Panc1 (cell line): Measurements from ENCODE around the gene EWSR1. TPM values are rescaled to one million over a fixed set of nuclear protein-coding genes. Genes with fewer than 3 reads are reported as not detected.

ENCODE experiments used
- ATAC-seq: fragments of 200-7000 bp; cut with Tn5 transposase; 2 replicates; pipeline ENCODE4 v1.9.1; 2020; ENCODE audit warnings: mild to moderate bottlenecking, moderate library complexity
- BruUV-seq: library from RNA; stranded (reverse); fragments of 400-500 nt; replicated peaks from 2 replicates; lab custom pipeline; 2021; lab: Mats Ljungman, UMichigan
- CTCF ChIA-PET: fragments of 300-600 bp; sonication (Branson Sonifier 250); formaldehyde crosslinking; loops from one replicate; lab custom pipeline; 2022; ENCODE audit warnings: antibody characterized with exemption; lab: Charles Lee
- POLR2A ChIA-PET: fragments of 300-600 bp; sonication (Branson Sonifier 250); formaldehyde crosslinking; loops from one replicate; lab custom pipeline; 2022; ENCODE audit warnings: antibody characterized with exemption; lab: Charles Lee
- DNase-seq: peaks from one replicate; pipeline ENCODE4 v3.0.0-alpha.2; 2010; ENCODE audit warnings: low read depth, low spot score
- H3K27ac ChIP-seq: 2 replicates; pipeline ENCODE4 v1.5.1; 2011; ENCODE audit warnings: mild to moderate bottlenecking, low read length, inconsistent platforms
- H3K27me3 ChIP-seq: fragments of 200-500 bp; sonication (Bioruptor generic); 2 replicates; pipeline ENCODE4 v1.6.0; 2014; ENCODE audit warnings: low read length, inconsistent platforms; ENCODE audit not compliant: control insufficient read depth, insufficient read depth
- H3K36me3 ChIP-seq: fragments of 200-500 bp; sonication (Bioruptor generic); 2 replicates; pipeline ENCODE4 v1.5.1; 2014; ENCODE audit warnings: inconsistent platforms, mild to moderate bottlenecking, low read length, moderate library complexity; ENCODE audit not compliant: control insufficient read depth, insufficient read depth
- H3K4me1 ChIP-seq: 2 replicates; pipeline ENCODE4 v1.5.1; 2011; ENCODE audit warnings: inconsistent platforms, mild to moderate bottlenecking, low read length, moderate library complexity; ENCODE audit not compliant: control insufficient read depth, insufficient read depth
- H3K4me3 ChIP-seq, 2 experiments: 2 replicates each; pipeline ENCODE4 v1.5.1; 2011 to 2012; ENCODE audit warnings: low read depth in 2 of 2, low read length in 2 of 2, mild to moderate bottlenecking in 2 of 2, inconsistent platforms in 1 of 2, moderate library complexity in 1 of 2
- H3K9me3 ChIP-seq: fragments of 200-500 bp; sonication (Bioruptor generic); 2 replicates; pipeline ENCODE4 v1.5.1; 2014; ENCODE audit warnings: low read depth, mild to moderate bottlenecking, inconsistent platforms, low read length, moderate library complexity; ENCODE audit not compliant: control insufficient read depth, insufficient read depth
- CTCF ChIP-seq: fragments of 450-650 bp; IDR thresholded peaks from 2 replicates; pipeline ENCODE4 v1.5.1; 2017; ENCODE audit warnings: mild to moderate bottlenecking
- POLR2AphosphoS5 ChIP-seq: IDR thresholded peaks from 2 replicates; pipeline ENCODE4 v1.6.1; 2012; ENCODE audit warnings: mild to moderate bottlenecking, low read depth, low read length, moderate library complexity
- REST ChIP-seq, 2 experiments: IDR thresholded peaks; 2 replicates each; pipeline ENCODE4 v1.6.1; 2011 to 2012; ENCODE audit warnings: low read depth in 2 of 2, control low read depth in 1 of 2, low read length in 1 of 2, mild to moderate bottlenecking in 1 of 2, moderate library complexity in 1 of 2; ENCODE audit not compliant: insufficient read depth in 1 of 2
- SIN3A ChIP-seq: IDR thresholded peaks from 2 replicates; pipeline ENCODE4 v1.6.1; 2012; ENCODE audit warnings: low read depth, mild to moderate bottlenecking, low read length, moderate library complexity, borderline replicate concordance; ENCODE audit not compliant: insufficient read depth
- TCF7L2 ChIP-seq: IDR thresholded peaks from 2 replicates; pipeline ENCODE4 v1.6.1; 2011; ENCODE audit warnings: mild to moderate bottlenecking, low read depth, low read length, inconsistent platforms
- in situ Hi-C: cut with HindIII; loops from 2 replicates; pipeline ENCODE4 v1.10.0; 2016; ENCODE audit warnings: low sequenced_read_pairs, low pct_unique_long_range_greater_than_20kb
- intact Hi-C: fragments of 100-400 bp; cut with micrococcal nuclease; formaldehyde crosslinking; loops from one replicate; pipeline ENCODE4 v1.10.0; 2022; ENCODE audit not compliant: unreplicated experiment
- total RNA-seq: library from RNA; stranded (reverse); gene quantifications from one replicate; pipeline ENCODE4 v1.2.1, GENCODE V29; 2021; ENCODE audit not compliant: unreplicated experiment

Gene EWSR1
- total RNA-seq, 1 experiment from 2014 or later, result 272 TPM

- Histone ChIP-seq H3K27ac (no peak overlapping the region), H3K9me3 (no peaks in the 10 kb centered on the region), H3K4me1 (no peaks in the 10 kb centered on the region), H3K4me3 (no peak overlapping the region), H3K36me3 (no peaks in the 10 kb centered on the region), H3K27me3 (no peaks in the 10 kb centered on the region)
- ChIA-PET CTCF (no interaction called here), POLR2A (no interaction called here)
- in situ Hi-C loops, result no loop called here
- no TSS peak for BruUV-seq
- ATAC-seq, result peak; percentile 37
- intact Hi-C loops, result no loop called here
- TF ChIP-seq SIN3A, result no peak
- TF ChIP-seq CTCF, result no peak
- DNase-seq, result no peak
These were observed 7.3 kb upstream of the EWSR1 start for GRCh38 chr22:29260601-29261315.

- CTCF ChIA-PET, result no interaction called here
- no peak for DNase-seq
- BruUV-seq, result no TSS peak
- H3K4me1 ChIP-seq, result peaks cover 9% of the 10 kb centered on the region; the same call in 1 of the 2 replicates
- no peak for ATAC-seq
- in situ Hi-C loops (no loop called here), intact Hi-C loops (no loop called here)
- no peaks in the 10 kb centered on the region for H3K27me3 ChIP-seq
- no peak for TF ChIP-seq SIN3A
- no peak for TF ChIP-seq REST (IDR thresholded peaks at IDR 0.05; ENCODE audit: insufficient read depth in 1 of 2, low read depth in 2 of 2, low read length in 1 of 2)
- TF ChIP-seq TCF7L2, result no peak
- TF ChIP-seq CTCF, result no peak
- no peak for TF ChIP-seq POLR2AphosphoS5
- no peak overlapping the region for H3K27ac ChIP-seq
- POLR2A ChIA-PET, result no interaction called here
- no peaks in the 10 kb centered on the region for H3K9me3 ChIP-seq
- H3K4me3 ChIP-seq, result no peak overlapping the region
- peaks cover 1% of the 10 kb centered on the region for H3K36me3 ChIP-seq
These were observed 4.2 kb upstream of the EWSR1 start for GRCh38 chr22:29263791-29264276.
